Measurements from ENCODE around the gene GPR176. TPM values are rescaled to one million over a fixed set of nuclear protein-coding genes. Genes with fewer than 3 reads are reported as not detected.
"Not testable (repeated sequence)": the region's sequence is repeated elsewhere in the genome, so short reads cannot be mapped to it uniquely, and the experiment has no call there.

The GPR176 gene
- polyA plus RNA-seq, 5 donors = 3.0 to 4.3 (median 3.4) TPM

DNA sequence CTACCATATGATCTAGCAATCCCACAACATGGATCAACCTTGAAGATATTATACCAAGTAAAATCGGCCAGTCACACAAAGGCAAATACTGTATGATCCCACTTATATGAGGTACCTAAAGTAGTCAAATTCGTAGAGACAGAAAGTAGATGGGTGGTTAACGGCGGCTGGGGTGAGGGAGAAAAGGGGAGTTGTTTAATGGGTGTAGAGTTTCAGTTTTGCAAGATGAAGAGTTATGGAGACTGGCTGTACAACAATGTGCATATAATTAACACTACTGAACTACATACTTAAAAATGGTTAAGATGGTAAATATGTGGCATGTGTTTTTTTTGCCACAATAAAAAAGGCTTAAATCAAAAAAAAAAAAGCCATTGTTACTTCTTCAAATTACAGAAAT lies 60.4 kb downstream of the GPR176 start:
- DNase-seq = no peak

DNA sequence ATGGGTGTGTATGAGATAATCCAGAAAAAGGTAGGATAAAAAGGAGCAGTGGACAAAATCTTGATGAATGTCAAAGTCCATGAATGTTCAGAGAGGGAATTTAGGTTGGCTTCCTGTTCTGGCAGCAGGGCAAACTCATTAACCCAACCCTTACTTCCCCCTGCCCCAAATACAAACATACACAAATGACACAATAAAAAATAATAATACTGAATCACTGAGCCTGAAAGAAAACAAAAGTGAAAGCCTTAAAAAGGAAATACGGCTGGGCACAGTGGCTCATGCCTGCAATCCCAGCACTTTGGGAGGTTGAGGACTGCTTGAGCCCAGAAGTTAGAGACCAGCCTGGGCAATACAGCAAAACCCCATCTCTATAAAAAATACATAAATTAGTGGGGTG lies 62.9 kb downstream of the GPR176 start:
- DNase-seq = no peak

DNA sequence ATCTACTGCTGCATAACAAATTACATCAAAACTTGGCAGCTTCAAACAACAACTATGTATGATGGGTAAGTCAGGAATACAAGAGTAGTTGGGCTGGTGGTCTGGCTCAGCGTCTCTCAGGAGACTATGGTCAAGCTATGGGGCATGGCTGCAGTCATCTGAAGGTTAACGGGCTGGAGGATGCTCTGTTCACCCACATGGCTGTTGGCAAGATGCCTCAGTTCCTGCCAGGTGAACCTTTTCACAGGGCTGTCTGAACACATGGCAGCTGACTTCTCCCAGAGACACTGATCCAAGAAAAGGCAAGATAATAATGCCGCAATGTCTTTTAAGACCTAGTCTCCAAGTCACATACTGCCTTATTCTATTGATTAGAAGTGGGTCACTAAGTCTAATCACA lies 63.7 kb downstream of the GPR176 start:
- DNase-seq = no peak

DNA sequence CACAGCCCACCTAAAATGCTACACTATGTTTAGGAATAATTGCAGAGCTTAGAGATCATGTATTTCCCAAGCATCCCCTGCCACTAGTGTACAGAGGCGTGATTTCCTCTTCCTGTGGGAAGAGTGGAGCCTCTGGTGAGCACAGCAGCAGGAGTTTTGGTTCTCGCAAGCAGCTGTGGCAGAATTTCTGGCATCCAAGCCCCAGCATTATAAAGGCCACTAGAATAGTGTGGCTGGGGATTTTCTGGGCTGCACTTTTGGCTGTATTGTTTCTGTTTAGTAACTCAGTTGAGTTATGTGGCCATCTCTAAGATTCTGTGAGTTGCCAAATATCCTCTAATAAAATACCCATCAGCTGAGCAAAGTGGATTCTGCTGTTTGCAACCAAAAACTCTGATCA lies 64.7 kb downstream of the GPR176 start:
- DNase-seq = no peak

DNA sequence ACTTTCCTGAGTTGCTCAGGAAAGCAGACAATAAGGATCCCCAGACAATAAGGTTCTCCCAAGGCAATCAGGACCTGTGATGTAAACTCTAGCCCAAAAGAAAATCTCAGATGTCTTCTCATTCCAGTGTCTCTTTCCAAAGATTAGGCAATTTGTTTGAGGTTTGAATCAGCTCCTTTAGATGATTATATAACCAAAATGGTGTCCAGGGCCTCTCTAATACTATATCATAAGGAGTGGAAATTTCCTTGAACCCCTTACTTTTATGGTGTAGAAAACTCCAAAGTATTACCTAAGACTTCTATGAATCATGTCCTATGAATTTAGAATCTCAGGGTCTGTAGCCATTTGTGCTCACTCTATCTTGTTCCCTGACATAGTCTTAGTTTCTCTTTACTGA lies 65.9 kb downstream of the GPR176 start:
- DNase-seq = no peak

DNA sequence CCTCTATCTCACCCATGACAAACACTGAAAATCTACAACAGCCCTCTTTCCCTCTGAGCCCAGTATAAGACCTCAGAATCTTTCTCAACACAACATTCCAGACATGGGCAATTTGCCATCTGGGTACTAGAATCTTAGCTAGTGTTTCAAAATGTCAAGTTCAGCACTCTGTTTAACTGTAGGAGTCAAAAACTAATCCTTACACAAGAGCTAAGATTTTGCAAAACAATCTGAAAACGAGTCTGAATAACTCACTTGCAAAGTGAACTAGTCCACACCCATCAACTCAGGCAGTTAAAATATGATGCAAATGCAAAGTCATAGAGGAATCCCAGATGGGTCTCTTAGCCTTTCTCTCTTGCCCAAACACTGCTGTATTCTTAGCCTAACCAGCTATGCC lies 67.8 kb downstream of the GPR176 start:
- no peak for DNase-seq

DNA sequence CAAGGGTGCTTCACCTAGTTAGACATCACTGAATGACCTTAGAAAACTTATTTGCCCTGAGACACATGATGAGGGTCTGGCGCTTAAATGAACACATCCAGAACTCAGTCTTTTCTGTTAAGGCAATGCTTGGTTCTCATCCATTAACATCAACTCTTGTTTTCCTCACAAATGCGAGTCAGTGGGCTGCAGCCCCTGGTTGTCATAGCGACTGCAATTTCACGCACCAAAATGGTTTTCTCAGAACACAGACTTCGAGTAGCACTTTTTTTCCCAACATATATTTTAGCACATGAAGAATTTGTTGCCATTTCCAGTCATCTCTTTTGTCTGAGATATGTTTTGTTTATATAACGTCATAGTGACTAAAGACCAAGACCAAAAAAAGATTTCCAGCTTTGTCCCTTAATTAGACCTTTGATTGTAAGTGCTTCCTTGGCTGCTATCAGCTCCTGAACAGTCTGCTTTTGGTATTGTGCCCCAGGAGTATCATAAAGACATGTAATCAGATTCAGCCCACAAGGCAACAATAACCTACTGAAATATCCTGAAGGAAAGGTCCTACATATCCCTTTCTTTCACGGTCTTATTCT lies 68.5 kb downstream of the GPR176 start:
- no peak for DNase-seq

DNA sequence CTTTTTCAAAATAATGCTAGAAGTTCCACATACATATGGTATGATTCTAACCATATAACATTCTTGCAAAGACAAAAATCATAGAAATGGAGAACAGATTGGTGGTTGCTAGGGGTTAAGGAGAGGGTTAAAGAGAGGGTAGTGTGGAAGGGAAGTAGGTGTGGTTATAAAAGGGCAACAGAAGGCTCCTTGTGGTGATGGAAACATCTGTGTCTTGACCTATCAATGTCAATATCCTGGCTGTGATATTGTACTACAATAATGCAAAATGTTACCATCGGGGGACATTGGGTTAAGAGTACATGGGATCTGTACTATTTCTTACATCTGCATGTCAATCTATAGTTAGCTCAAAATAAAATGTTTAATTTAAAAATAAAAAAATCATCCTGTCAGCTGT lies 69.6 kb downstream of the GPR176 start:
- DNase-seq = no peak

DNA sequence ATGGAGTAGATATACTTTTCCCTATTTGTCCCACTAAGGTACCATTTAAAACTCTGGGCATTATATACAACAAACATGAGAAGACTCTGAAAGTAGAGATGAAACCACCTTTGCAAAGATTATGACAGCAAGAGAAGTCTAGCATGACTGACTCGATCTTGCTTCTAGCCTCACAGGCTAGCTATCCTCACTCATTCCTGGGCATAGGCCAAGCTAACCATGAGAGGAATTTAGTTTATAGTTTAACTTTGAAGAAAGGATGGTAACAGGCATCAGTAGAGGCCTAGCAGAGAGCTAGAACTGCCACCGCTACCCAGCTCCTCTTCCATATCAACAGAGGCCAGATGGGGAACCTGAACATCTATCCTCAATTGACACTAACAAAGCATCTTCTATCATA lies 74.0 kb downstream of the GPR176 start:
- DNase-seq = no peak

DNA sequence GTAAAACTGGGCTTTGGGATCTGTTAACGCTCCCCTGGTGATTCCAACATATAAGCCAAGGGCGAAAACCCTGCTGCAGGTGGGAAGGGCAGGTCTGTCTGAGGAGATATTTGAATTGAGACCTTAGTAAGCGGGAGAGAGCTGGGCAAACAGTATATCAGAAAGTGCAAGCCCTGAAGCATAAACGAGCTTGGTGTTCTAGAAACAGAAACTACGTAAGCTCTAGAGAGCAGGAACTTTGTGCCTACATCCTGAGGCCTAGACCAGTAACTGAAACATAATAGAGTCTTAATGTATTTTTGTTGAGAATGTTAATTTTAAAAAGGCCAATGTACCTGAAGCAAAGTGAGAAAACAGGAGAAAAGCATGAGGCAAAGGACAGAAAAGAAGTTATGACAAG lies 74.5 kb downstream of the GPR176 start:
- DNase-seq = no peak

DNA sequence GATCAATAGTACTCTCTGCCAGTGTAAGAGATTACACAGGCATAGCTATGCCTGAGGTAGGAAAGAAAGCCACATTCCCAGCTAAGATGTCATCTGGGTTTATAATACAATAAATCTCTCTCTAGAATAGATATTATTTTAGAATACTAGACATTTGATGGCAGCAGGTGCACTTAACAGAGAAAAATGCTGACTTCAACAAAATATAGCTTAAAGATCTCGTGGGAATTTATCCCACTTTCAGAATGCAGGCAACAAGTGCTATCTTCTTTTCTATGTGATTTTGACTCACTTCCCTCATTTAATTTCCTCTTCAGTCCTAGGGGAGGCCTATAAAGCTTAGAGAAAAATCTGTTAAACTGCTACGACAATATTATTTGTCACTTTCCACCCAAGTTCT lies 76.5 kb downstream of the GPR176 start:
- DNase-seq = no peak

DNA sequence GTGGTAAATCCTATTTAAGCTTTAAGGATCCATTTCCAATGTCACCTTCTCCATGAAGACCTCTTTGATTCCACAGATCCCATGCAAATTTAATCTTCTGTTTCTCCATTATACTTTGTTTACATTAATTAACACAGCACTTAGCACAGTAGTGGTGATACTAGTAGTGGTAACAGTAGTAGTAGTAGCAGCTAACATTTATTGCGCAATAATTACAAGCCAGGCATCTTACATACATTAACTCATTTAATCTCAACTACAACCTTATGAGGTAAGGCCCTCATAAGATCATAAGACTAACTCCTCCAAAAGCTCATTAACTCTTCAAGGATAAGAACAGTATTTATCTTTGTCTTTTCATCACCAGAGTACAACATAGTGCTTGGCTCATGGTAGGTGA lies 82.6 kb downstream of the GPR176 start:
- no peak for DNase-seq

DNA sequence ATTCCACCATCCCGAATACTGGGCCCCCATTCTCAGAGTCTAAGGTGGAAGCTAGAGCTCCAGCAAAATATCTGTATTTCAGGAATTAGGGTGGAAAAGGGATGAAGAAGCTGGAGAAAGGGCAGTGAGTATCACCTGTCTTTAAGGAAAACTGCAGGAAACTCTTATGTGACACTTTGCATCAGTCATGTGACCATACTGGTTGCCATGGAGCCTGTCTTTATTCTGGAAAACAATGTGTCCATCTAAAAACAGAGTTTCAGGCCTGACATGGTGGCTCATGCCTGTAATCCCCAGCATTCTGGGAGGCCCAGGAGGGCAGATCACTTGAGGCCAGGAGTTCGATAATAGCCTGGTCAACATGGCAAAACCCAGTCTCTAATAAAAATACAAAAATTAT lies 84.5 kb downstream of the GPR176 start:
- DNase-seq = no peak

DNA sequence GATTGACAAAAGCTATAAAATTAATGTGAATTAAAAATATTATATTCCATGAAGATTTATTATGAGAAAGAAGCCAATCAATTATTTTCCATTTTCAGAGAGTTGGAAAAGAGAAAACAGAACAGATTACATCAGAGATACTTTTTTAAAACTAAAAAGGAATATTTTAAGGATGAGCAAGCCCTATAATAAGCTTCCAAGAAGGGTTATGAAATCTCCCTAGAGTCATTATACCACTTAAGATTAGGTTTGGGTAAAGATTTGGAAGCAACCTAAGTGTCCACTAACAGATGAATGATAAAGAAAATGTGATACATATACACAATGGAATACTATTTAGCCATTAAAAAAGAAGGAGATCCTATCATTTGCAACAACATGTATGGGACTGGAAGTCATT lies 85.8 kb downstream of the GPR176 start:
- DNase-seq = no peak

DNA sequence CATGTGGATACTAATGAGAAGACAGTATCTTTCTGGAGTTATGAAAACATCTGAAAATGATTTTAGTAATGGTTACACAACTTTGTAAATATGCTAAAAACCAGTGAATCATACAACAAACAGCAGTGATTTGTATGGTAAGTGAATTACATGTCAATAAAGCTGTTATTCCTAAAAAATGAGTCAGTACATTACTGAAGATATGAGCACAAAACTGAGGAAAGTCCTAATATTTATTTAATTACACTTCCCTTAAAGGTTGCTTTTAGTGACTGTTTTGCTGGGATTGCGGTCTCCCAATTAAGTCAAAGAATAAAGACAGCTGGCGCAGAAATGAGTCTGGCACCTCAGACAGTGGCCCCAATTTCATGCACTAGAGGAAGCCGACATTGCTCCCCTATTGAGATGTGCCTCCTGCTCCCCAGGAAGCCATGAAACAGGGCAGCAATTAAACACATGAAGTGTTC lies 86.5 kb downstream of the GPR176 start:
- no peak for DNase-seq

DNA sequence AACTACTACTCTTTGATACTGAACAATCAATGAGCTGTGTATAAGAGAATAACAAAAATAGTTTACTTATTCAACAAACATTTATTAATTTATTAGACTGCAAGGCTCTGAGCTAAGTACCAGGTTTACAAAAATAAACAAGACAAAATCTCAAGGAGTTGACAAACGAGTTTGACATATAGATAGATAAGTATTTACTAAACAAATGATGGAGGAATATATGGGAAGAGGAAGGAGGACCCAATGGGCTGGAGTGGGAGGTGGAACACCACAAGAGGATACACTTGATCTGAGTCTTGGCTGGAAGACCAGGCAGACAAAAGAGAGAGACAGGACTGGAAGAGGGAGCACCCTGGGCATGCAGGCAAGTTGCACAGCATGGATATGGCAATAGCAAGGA lies 89.9 kb downstream of the GPR176 start:
- no peak for DNase-seq

DNA sequence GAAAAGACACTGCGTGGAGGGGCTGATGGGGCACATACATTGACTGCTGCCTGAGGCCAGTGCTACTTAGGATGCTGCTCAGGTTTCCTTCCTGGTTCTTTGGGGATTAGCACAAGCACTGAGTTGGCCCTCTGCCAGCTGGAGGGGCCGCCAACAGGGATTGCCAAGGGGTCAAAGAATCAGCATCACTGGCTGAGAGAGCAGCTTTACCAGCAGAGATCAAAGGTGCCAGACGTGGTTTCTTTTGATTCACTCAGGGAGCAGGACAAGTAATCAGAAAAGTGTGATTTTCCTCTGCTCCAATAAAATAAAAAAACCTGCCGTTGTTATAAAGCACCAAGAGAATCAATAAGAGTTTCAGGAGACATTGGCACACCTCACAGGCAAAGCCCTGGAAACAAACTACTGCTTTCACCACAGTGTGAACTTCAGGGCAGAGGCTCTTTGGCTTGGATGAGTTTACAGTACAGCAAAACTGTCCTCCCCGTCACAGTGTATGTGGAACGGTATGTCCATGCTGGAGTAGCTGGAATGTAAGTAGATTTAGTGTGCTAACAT lies 91.6 kb downstream of the GPR176 start:
- no peak for DNase-seq

DNA sequence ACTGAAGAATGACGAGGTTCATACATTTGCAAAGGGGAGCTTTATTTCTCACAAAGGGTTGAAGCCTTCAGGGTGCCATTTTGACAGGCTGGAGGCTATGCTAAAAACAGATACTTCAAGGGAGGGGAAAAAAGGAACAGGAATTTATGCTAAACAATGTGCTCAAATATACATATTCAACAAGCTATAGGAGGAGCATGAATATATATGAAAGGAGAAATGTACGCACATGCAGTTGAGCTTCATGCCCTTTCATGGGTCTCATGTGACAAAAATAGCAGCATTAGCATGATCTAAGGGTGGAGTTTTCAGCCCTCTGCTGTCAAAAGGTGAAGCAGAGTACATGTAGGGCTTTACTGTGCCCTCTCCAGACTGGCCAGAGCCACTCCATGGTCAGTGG lies 93.1 kb downstream of the GPR176 start:
- DNase-seq = no peak

DNA sequence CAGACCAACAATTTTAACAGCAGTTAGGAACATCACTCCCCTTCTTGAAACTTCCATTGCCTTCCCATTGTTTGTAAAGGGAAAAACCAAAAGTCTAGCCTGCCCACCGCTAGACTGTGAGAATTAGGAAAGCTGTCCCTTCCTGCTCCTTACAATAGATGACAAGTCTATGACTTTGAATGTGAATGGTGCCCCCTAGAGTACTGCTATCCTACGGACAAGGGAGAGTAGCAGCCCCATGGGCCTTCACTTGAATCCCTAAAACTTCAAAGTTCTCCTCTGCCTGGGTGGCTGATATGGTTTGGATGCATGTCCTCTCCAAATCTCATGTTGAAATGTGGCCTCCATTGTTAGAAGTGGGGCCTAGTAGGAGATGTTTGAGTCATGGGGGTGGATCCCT lies 96.4 kb downstream of the GPR176 start:
- DNase-seq = no peak

DNA sequence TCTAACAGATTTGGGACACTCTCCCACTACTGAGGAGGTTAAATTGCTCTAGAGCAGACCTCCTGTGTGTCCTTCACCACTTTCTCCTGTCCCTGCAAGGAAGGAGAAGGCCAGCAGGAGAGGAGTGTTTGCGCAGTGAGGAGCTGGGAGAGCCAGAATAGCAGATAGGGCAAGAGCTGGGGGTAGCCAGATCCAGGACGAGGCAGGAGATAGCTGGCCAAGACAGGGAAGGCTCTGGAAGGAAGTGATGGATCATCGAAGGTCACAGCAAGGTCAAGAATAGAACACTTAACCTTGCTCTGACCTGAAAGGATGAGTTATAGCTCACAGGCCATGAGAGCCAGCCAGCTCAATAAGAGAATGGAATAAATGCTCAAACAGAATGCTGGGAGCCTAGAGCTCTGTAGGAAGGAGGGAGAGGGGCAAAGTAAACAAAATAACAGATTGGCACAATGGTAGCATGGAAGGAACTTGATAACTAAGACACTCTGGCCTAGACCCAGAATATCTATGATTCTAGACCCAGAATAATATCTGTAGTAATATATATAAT lies 99.9 kb downstream of the GPR176 start:
- DNase-seq = no peak

DNA sequence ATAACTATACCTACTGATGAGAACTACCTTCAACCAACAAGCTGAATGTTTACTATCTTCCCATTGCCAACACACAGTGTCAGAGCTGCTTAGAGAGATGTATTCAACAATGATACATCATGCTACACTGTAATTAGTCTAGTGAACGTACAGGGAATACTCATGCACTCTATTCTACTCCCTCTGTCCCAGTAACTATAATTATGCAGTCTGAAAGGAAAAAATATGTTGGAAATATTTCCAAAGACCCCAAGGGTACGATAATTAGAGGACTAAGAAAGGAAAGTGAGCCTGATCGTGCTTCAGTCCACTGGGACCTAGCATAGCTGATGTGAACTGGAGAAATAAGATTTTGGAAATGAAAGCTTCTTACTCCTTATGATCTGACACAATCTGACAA lies 100.5 kb downstream of the GPR176 start:
- no peak for DNase-seq

DNA sequence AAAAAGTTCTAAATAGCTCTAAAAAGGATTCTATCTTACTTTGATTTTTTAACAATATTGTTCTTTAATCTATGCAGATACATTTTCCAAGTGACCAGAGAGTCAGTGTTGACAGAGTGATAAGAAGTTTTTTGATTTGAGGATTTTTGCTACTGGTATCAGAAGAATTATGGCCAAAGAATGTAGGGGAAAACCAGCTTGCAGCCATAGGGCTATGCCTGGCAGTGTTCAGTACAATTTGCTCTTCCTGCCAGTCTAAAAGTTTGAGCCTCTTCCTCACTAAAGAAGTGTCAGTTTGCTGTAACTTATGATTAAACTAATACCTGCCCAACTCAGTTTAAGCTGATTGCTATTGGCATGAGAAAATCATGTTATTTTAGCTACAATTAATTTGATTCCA lies 102.2 kb downstream of the GPR176 start:
- no peak for DNase-seq

DNA sequence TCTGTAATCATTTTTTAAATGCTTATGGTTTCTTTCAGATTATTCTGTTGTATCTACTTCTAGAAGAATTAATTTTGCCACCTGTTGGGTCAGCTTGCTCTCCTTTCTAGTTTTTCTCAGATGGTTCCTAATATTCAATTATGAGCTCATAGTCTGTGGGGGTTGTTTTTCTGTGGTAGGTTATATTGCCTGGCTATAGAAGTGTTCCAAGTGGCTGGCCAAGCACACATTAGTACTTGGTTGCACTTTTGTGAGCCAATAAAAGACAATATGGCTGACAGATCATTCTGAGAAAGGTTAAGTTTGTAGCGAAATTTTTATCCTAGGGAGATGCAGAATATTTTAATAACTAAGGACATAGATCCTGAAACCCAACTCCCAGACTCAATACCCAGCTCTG lies 105.6 kb downstream of the GPR176 start:
- no peak for DNase-seq

DNA sequence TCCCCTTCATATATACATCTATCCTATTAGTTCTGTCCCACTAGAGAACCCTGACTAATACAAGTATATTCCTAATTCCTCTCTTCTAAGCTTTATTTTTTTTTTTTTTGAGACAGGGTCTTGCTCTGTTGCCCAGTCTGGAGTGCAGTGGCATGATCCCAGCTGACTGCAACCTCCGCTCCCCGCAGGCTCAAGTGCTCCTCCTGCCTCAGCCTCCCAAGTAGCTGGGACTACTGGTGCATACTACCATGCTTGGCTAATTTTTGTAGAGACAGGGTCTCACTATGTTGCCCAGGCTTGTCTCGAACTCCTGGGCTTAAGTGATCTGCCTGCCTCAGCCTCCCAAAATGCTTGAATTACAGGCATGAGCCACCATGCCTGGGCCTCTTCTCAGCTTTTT lies 107.4 kb downstream of the GPR176 start:
- not testable (repeated sequence) for DNase-seq

All from right lung (tissue), 5 donors.